Omental fat pad (tissue), 4 donors: Measurements from ENCODE around the gene ITGB6. TPM values are rescaled to one million over a fixed set of nuclear protein-coding genes. Genes with fewer than 3 reads are reported as not detected.

Experiments used
- ATAC-seq: fragments of 150-250 bp; one replicate; pipeline ENCODE4 v1.9.1; 2016; ENCODE audit warnings: mild to moderate bottlenecking, moderate library complexity; ENCODE audit not compliant: low FRiP score
- DNase-seq: peaks from one replicate; pipeline ENCODE4 v3.0.0-alpha.2; 2019; ENCODE audit warnings: low spot score
- CTCF ChIP-seq, 3 donors: fragments of 450-650 bp; IDR thresholded peaks; one replicate each; pipeline ENCODE4 v1.5.1; 2016 to 2017; ENCODE audit warnings: antibody characterized with exemption in 3 of 3, mild to moderate bottlenecking in 3 of 3, moderate library complexity in 2 of 3
- total RNA-seq, 4 donors: library from RNA; depleted of rRNA; stranded (reverse); fragments of >200 nt; gene quantifications; one replicate each; pipeline ENCODE4 v1.1.0, GENCODE V29; 2016

The ITGB6 gene
- total RNA-seq, 4 donors from 2014 or later: not detected

DNA sequence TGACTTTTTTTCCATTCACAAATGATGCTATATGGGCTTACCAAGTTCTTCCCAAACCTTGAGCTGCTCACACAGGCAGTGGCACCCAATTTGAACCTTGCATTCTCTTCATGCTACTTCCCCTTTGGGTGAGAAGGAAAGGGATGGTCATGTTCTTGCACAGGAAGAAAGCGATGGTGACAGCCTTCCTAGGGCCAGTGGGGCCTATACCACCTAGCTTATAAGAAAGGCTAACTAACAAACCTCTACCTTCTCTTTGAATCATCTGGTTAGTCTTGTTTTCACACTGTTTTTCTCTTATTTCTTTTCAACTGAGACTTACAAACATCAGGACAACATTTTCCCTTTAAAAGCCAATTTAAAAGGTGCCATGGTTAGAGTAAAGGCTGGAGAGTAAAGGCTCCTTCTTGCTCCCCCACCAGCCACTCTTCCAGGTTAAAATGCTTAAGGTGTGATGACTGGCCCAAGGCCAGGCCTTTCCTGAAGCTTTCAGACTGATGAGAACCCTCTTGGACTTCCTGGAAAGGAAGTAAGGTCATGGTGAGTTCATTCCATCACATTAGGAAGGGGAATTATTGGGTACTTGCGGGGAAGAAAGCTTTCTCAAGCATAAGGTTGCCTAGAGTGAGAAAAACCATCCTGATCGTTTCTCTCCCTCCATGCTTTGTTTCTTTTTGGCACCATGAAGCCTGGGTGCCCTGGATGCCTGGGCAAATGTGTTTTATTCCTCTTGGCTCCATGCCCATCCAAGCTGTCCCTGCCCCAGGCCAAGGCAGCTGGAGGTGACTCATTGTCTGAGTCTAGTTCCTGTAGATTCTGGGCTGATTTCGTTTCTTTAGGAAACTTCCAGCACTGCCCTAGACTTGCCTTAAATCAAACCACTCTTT, 41.4 kb upstream of the ITGB6 start:
- peak; percentile 45 for ATAC-seq
- DNase-seq: no peak
- no peak for TF ChIP-seq CTCF (IDR thresholded peaks at IDR 0.05)

- ATAC-seq (no peak), DNase-seq (no peak)
- no peak for TF ChIP-seq CTCF (IDR thresholded peaks at IDR 0.05)
Observed at GRCh38 chr2:160239436-160239835, 39.4 kb upstream of the ITGB6 start.

DNA sequence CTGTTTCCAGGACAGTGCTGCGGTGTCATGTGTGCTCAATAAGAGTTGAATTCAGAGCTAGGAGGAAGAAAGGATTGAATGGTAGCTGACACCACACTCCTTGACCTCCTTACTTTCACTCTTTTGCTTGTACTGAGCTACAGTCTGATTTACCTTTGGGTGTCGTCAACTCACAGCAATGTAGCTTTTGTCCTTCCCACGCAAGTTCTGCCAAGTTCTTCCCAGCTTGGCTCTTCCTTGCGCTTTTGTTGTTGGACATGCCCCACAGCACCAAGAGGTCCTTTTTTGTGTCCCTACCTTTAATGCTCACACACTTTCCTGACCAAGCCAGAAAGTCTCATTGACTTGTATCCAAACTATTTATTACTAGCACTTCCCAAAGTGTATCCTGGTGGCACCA, 38.3 kb upstream of the ITGB6 start:
- no peak for TF ChIP-seq CTCF (IDR thresholded peaks at IDR 0.05)
- DNase-seq: no peak
- peak; percentile 45 for ATAC-seq

GRCh38 chr2:160232905-160233475, 32.9 kb upstream of the ITGB6 start:
- DNase-seq (no peak), ATAC-seq (no peak)
- TF ChIP-seq CTCF (IDR thresholded peaks at IDR 0.05): no peak

GRCh38 chr2:160229591-160229990, 29.5 kb upstream of the ITGB6 start:
- no peak for ATAC-seq
- no peak for DNase-seq
- no peak for TF ChIP-seq CTCF (IDR thresholded peaks at IDR 0.05)

DNA sequence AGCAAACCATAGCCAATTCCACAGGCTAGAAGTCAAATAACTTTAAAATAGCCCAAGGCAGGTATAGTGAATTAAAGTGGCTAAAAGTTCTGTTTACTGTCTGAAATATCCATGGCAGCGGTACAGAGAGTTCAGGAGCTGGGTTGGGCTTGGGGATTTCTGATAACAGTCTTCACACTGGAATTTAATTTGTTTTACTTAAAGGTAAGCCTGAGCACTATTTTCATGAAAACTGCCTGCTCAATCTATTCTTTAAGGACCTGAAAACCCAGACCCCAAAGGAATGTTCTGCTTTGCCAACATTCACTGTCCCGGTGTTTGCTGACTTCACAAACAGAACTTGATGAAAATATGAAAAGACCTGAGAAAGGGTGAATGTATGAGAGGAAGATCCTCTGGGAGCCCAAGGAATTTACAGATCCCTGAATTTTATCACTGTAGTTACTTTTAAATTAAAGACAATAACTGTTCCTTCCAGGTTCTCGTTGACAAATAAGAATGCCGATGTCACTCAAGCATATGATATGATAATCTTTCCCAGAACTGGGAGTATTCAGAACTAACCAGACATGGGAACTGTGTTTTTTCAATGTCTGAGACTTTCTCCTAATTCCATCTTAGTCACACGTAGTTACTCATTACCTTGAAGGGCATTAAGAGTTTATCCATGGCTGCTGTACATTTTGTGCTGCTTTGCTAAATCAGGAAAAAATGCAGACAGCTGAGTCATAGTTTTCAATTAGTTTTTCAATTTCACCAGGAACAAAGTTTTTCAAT, 28.3 kb upstream of the ITGB6 start:
- no peak for TF ChIP-seq CTCF (IDR thresholded peaks at IDR 0.05)
- DNase-seq (no peak), ATAC-seq (peak; percentile 76)
